Frontal cortex (tissue), 4 donors: ENCODE data around the gene SRPK1. TPM values are rescaled to one million over a fixed set of nuclear protein-coding genes. Genes with fewer than 3 reads are reported as not detected.

Source experiments
- DNase-seq, 2 donors: peaks; one replicate each; pipeline ENCODE4 v3.0.0; 2012; ENCODE audit warnings: low spot score in 2 of 2
- FAIRE-seq: peaks from 2 replicates; lab custom pipeline; 2012; peaks lifted over from hg19 to GRCh38; lab: Jason Lieb, UNC
- total RNA-seq: library from RNA; depleted of rRNA; stranded (reverse); fragments of >200 nt; gene quantifications from one replicate; pipeline ENCODE4 v1.2.3, GENCODE V29; 2014
- donor health status: control.
- donor health status: control.
- donor health status: control.

The SRPK1 gene
- total RNA-seq, 1 donor from 2014 or later: 128 TPM

GRCh38 chr6:35790683-35791082 lies 130.2 kb downstream of the SRPK1 start:
- DNase-seq: no peak
- FAIRE-seq: no peak

DNA sequence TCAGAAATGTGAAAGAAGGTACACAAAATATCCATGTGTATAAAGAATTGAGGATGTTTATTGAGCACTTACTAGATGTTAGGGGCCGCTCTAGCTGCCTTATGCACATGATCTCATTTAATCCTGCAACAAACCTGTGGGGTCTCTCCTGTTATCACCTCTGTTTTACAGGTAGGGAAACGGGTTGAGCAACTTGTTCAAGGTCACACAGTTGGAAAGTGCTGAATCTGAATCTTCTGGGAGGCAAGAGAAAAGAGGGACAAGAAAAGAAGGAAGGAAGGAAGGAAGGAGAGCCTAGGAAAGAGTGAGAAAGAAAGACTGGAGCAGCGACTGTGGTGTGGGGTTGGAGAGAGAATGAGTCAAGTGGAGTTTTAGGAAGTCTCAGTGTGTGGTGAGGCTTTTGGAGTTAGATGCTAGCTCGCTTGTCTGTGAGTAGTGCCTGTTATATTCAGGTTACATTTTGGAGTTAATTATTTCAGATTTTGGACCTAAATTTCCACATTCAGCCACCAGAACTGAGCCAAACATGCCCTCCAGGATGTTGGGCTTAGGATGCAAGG lies 132.4 kb downstream of the SRPK1 start:
- no peak for DNase-seq
- FAIRE-seq: no peak

GRCh38 chr6:35787266-35788218 lies 133.4 kb downstream of the SRPK1 start:
- no peak for FAIRE-seq
- no peak for DNase-seq

DNA sequence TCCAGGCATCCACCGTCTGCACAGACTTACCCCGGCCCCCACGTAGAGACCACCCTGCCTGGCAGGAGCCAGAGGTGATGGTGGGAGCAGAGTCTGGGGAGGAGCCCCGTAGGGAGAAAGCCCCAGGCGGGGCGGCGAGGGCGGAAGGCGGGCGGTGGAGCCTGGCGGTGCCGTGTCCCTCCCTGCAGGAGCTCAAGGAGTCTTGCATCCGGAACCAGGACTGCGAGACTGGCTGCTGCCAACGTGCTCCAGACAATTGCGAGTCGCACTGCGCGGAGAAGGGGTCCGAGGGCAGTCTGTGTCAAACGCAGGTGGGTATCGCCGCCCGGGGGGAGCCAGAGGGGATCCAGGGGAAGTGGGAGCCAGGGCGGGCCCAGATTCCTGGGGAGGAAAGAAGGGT lies 134.1 kb downstream of the SRPK1 start:
- FAIRE-seq (no peak), DNase-seq (no peak)

DNA sequence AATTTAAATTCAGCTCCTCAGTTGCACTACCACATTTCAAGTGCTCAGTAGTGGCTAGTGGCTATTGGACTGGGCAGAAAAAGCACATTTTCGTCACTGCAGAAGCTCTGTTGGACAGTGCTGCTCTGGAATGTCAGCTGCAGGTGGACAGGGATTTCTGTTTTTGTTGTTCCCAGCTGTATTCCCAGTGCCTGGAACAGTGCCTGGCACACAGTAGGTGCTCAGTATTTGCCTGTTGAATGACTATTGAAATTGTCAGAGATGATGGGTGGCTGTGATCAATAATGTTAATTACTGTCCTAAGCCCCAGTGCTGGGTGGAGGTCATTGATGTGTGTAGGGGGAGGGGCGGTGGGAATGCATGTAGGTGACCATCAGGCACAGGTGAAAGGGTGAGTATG lies 134.6 kb downstream of the SRPK1 start:
- DNase-seq (no peak), FAIRE-seq (no peak)

DNA sequence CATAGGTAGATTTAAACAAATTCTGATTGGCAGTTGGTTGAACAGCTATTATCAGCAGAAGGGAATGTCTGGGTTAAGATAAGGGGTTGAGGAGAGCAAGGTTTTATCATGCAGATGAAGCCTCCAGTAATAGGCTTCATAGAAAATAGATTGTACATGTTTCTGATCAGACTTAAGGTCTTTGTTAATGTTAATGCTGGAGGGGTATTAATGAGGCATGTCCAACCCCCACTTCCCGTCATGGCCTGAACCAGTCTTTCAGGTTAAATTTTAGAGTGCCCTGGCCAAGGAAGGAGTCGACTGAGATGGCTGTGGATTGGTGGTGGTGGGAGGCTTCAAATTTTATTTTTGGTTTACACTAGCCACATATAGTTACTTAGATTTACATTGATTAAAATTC lies 136.7 kb downstream of the SRPK1 start:
- FAIRE-seq (no peak), DNase-seq (no peak)

Other genes starting within 250 kb of the SRPK1 start
- gene FKBP5, start 232.2 kb downstream of the SRPK1 start, total RNA-seq: 3.3 TPM
- gene ARMC12, start 184.1 kb downstream of the SRPK1 start, total RNA-seq: 0.82 TPM
- not detected for gene CLPSL2, start 144.5 kb downstream of the SRPK1 start, total RNA-seq
- not detected for gene CLPSL1, start 140.1 kb downstream of the SRPK1 start, total RNA-seq
- gene CLPS, start 123.8 kb downstream of the SRPK1 start, total RNA-seq: not detected
- gene LHFPL5, start 115.7 kb downstream of the SRPK1 start, total RNA-seq: 0.82 TPM
- 5.7 TPM for gene SLC26A8, start 103.5 kb upstream of the SRPK1 start, total RNA-seq
- 34.2 TPM for gene MAPK14, start 106.7 kb upstream of the SRPK1 start, total RNA-seq
- gene MAPK13, start 209.4 kb upstream of the SRPK1 start, total RNA-seq: 1.2 TPM